GM21367 (cell line): ENCODE results near the gene SLC35G6.
"Not testable (repeated sequence)": the region's sequence is repeated elsewhere in the genome, so short reads cannot be mapped to it uniquely, and the experiment has no call there.

Experiments used
- ATAC-seq: cut with Tn5 transposase; IDR thresholded peaks from one replicate; pipeline ENCODE4 v1.9.1; 2021; ENCODE audit not compliant: unreplicated experiment

SLC35G6 gene

DNA sequence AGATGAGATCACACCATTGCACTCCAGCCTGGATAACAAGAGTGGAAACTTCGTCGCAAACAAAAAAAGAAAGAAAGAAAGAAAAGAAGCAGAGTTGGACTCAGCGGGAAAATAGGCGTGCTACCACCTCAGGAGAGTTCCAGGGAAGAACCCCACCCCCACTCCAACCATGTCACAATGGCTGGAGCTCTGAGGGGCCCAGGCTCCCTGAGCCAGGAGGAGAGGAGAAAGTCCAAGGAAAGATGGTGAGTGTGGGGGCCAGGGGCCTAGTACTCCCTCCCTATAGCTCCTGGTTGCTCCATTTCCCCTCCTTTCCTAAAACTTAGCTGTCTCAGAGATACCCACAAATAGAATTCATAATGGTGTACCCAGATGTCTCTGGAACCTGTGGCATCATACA lies at the start of gene SLC35G6:
Gene SLC35G6, plus strand, starts transcription at position 172 of the 400 bp plus-strand sequence. Its CDS starts 71 bp downstream, at position 243.
- ATAC-seq = not testable (repeated sequence)

DNA sequence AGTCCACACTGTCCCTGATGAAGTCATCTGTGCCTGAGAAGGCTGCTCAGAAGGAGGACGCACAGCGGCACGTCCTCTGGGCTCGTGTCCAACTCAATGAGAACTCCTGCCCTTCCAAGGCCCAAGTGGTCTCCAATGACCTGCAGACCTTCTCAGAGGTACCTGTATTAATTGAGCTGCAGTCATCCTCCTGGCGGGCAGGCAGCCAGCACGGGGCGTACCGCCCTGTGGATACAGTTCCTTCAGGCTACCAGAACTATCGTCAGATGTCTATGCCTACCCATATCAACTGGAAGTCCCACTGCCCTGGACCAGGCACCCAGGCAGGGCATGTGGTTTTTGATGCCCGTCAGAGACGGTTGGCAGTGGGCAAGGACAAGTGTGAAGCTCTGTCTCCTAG lies 49.0 kb upstream of the SLC35G6 start:
- ATAC-seq = no peak

DNA sequence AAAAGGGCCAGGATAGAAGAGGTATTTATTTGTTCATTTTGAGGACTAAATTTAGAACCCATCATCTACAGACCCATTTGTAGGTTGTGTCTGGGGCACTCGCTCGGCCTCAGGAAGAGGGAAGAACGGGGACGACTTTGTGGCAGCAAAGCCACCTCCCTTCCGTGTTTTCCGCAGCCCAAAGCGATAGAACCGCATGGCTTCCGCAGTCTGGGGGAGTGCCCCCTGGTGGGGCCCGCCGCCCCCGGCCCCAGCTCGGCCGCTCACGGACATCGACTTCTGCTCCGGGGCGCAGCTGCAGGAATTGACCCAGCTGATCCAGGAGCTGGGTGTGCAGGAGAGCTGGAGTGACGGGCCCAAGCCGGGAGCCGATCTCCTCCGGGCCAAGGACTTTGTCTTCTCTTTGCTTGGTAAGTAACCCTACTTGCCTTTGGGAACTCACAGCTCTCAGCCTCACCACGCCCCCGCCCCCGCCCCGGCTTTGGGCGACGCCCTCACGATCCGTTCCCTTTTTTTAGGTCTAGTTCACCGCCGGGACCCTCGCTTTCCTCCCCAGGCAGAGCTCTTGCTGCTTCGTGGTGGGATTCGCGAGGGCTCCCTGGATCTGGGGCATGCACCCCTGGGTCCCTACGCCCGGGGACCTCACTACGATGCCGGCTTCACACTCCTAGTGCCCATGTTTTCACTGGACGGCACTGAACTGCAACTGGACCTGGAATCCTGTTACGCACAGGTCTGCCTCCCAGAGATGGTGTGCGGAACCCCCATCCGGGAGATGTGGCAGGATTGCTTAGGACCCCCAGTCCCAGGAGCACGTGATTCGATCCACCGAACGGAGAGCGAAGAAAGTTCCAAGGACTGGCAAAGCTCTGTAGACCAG lies 45.3 kb upstream of the SLC35G6 start:
- peak; percentile 16 for ATAC-seq

DNA sequence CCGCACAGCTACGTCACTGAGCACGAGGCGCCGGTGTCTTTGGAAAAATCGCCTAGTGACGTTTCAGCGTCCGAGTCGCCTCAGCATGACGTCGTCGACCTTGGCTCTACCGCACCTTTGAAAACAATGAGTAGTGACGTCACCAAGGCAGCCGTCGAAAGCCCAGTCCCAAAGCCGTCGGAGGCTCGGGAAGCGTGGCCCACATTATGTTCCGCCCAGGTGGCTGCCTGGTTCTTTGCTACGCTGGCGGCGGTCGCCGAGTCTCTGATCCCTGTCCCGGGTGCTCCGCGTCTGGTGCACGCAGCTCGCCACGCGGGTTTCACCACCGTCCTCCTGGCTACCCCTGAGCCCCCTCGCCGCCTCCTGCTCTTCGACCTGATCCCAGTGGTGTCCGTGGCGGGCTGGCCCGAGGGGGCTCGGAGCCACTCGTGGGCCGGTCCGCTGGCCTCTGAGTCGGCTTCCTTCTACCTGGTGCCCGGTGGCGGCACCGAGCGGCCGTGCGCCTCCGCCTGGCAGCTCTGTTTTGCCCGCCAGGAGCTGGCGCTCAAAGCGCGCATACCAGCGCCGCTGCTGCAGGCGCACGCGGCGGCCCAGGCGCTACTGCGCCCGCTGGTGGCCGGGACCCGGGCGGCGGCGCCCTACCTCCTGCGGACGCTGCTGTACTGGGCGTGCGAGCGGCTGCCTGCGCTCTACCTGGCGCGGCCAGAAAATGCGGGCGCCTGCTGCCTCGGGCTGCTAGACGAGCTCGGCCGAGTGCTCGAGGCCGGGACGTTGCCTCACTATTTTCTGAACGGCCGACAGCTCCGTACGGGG lies 44.5 kb upstream of the SLC35G6 start:
- ATAC-seq = no peak

DNA sequence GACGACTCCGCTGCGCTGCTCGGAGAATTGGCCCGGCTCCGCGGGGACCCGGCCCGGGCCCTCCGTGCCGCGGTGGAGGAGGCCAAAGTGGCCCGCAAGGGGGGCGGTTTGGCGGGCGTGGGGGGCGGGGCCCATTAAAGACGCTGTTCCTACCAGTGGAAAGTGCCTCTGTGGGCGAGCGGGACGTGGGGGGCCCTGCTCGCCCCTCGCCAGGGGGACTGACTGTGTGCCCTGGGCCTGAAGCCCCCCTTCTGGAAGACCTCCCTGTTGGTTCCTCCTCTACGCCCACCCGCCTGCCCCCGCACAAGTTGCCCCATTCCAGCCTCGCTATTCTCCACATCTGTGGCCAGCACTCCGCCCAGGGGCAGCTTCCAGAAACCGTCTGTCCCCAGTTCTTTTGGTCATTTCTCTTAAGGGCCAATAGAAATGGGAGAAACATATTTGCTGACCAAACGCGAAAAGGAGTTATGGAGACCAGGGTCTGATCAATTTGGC lies 43.8 kb upstream of the SLC35G6 start:
- no peak for ATAC-seq

DNA sequence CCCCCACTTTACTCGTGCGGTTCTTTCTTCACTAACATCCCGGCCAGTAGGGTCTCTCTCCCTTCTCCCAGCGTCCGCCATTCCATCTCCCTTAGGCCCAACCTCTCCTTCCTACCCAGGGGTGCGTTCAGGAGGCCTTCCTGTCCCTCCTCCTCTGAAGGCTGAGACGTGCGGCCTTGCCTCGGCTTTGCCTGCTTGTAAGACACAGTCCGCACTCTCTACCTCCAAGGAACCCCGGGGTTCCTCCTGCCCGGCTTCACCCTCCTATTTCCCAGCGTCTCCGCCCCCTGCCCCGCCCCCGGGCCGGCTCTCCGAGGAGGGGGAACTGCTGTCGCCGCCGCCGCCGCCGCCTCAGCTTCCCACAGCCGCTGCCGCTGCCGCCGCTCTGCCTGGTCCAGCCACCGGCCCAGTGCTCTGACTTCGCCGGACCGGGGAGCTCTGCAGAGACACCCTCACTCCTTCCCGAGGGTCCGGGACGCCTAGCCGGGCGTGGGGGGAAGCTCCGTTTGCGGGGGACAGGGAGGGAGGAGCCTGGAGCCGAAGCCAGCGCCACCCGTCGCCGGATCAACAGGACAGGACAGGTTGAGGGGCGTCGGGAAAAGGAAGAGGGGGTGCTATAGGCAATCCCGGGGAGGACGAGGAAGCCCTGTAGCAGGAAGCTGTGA lies 43.2 kb upstream of the SLC35G6 start:
- no peak for ATAC-seq

DNA sequence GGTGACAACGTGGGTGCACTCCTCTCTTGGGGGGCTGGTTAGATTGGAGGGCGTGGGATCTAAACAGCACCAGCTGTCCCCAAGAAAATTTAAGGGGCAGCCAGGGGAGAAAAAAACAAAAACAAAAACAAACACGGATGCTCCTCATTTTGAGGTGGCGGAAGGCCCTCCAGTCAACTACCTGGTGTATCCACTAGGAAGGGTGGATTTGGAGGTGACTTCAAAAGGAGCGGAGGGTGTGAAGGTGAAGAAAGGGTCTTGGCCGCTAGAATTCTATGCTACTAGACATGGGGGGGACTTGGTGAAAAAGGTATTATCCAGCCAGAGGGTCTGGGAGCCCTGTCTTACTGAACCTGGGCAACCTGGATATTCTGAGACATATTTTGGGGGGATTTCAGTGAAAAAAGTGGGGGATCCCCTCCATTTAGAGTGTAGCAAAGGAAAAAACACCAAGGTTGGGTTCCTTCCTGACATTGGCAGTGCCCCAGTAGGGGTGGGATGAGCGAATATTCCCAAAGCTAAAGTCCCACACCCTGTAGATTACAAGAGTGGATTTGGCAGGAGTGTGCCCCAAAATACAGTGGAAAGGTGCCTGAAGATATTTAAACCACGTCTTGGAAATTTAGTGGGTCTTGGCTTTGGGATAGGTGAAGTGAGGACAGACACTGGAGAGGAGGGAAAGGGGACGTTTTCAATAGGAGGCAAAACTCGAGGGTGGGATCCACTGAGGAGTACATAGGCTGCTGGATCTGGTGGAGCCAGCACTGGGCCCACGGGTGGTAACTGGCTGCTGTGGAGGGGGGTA lies 42.4 kb upstream of the SLC35G6 start:
- no peak for ATAC-seq

DNA sequence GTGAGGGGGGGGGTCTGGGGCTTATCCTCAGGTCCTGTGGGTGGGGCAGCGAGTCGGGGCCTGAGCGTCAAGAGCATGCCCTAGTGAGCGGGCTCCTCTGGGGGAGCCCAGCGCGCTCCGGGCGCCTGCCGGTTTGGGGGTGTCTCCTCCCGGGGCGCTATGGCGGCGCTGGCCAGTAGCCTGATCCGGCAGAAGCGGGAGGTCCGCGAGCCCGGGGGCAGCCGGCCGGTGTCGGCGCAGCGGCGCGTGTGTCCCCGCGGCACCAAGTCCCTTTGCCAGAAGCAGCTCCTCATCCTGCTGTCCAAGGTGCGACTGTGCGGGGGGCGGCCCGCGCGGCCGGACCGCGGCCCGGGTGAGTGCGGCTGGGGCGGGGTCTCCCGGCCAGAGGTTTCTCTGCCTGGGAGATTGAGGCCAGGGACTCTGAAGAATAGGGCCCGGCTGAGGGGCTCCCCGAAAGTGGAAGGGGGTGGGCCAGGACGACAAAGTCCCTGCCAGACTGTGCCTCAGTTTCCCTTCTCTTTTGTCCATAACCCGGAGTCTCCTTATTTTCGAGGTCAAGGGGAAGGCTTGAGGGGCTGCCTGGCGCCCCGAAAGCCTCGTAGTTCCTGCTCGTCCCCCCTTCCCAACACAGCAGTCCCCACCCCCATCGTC lies 41.7 kb upstream of the SLC35G6 start, which contains the start of gene FGF11:
Gene FGF11, plus strand, starts transcription at position 51 of the 651 bp plus-strand sequence. Its CDS starts 109 bp downstream, at position 160.
- ATAC-seq = no peak

DNA sequence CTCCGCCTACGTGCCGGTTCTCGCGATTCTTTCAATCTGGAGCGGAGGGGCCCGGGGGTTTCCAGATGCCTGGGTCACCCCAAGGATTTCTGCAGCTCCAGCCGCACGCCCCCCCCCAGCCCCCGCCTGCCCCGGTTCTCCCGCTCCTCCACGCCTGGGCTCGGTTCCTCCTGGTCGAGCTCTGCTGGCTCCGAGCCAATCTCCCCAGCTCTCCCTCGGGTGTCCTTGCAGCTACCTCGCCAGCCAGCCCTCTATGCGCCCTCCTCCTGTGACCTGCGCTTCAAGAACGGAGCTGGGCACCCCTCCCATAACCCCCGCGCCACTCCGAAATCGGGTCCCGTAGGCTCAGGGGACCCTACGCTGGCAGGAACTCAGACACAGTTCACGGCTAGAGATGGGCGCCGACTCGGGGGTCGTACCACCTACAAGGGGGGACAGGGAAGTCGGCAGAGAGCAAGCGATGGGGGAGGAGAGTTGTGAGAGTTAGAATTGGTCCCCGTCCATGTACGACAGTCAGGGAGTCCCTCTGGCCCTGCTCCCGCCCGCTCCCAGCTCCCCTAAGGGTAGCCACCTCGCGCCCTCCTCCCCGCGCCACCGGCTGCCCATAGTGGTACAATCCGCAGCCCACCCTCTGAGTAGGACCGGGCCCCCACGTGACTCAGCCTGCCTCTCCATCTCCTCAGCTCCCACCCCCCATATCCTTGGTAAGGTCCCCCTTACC lies 41.0 kb upstream of the SLC35G6 start:
- ATAC-seq = no peak

DNA sequence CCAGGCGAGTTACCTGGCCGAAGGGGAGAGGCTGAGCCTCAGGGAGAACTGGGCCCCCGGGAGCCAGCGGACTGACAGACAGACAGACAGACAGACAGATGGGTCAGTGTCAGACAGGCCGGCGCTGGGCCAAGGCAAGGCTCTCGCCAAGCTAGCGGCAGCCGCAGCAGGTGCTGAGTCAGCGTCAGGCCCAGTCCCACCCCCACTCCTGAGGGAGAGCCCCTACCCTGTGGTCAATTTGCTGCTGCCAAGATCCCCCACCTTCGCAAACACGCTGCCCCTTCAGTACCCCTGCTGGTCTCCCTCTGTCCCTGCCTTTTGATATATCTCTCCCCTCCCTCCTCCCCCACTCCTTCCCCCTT lies 40.4 kb upstream of the SLC35G6 start:
- no peak for ATAC-seq

DNA sequence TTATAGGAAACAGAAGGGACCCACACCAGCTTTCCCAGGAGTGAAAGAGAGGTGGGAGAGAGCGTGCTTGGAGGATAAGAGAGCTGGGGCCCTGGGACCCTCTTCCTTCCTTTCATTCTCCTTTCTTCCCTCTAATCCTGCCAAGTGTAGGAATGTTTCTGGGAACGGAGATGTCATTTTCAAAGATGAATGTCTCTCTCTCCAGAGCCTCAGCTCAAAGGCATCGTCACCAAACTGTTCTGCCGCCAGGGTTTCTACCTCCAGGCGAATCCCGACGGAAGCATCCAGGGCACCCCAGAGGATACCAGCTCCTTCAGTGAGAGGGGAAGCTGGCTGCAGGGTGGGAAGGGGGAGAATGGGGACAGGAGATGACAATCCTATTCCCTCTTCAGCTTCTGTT lies 40.0 kb upstream of the SLC35G6 start:
- ATAC-seq = no peak

DNA sequence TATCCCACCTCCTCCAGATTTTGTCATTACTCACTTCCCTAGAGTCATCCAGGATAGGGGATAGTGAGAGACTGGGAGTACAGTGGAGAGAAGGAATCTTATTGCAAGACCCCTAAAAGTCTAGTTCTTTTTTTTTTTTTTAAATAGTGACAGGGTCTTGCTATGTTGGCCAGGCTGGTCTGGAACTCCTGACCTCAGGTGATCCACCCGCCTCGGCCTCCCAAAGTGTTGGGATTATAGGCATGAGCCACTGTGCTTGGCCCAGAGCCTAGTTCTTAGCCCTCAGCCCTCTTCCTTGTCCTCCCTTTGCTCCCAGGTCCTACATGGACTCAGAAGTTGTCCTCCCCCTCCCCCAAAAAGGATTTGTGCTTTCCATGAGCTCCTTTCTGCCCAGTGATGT lies 39.1 kb upstream of the SLC35G6 start:
- ATAC-seq = no peak

DNA sequence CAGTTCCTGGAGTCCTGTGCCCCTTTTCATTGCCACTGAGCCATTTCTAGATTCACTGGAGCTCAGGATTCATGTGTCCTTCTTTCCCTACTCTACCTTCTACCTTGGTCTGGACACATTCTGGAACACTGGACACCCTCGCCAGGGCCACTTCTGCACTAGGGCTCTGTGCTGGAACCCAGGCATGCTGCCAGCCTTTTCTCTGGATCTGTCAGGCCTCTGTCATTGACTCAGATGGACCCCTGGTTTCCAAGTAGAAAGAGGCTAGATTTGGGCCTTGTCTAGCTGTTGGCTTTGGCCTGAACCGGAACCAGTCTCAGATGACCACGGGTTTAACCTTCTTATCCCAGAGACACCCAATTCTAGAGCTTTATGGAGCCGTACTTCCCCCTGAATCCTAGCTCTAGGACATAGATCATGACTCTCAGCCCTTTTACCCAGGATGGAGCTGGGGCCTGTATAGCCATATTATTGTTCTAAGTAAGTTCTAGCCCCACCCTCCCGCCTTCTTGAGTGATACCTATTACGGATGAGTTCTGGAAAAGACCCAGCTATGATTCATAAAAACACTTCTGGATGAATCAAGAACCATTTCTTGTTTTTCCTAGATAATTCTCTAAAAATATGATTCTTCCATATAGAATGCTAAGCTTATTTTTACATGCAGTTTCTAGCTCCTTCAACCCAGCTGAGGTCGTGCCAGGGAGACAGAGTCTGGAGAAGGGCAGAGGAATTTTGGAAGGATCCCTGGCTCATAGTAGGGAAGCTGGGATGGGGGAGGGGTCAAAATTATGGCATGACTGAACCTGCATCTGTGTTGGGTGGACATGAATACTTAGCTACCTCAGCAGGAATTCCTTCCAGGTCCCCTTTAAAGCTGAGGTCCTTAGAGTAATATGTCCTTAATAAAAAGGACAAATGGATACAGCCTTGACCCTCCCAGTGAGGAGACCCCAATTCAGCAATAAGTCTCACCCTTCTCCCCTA lies 37.5 kb upstream of the SLC35G6 start:
- no peak for ATAC-seq

DNA sequence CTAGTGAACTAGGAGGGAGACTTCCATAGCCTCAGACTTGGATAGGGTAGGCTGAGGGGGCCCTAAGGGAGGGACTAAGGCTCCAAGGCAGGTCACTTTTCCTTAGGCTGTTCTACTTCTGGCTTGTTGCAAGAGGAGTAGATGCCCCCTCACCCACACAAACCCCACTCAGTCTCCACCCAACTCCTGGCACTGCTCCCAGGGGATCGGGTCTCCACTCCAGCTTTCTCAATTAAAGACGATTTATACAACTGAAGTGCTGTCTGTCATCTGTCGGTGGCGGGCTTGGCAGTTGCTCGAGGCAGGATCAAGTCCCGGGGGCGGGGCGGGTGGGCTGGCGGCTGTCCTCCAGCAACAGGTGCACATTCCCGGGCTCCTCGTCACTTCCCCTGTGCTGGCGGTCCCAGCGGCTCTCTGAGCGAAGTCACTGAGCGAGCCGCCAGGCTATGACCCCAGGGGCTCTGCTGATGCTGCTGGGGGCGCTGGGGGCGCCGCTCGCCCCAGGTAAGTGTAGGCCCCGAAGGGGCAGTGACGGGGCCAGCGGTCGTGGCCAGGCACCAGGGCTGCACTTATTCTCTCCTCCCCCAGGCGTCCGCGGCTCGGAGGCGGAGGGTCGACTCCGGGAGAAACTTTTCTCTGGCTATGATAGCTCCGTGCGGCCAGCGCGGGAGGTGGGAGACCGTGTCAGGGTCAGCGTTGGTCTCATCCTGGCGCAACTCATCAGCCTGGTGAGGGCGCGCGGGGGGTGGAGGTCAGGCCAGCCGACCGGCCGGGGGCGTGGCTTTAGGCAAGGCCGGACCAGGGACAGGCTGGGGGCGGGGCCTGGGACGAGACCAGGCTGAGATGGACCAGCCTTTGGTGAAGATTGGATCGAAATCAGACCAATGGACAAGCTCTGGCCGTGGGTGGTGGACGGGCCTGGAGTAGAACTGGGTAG lies 36.3 kb upstream of the SLC35G6 start, which contains the start of gene CHRNB1:
Gene CHRNB1, plus strand, starts transcription at position 380 of the 937 bp plus-strand sequence. Its CDS starts 67 bp downstream, at position 447.
- no peak for ATAC-seq

DNA sequence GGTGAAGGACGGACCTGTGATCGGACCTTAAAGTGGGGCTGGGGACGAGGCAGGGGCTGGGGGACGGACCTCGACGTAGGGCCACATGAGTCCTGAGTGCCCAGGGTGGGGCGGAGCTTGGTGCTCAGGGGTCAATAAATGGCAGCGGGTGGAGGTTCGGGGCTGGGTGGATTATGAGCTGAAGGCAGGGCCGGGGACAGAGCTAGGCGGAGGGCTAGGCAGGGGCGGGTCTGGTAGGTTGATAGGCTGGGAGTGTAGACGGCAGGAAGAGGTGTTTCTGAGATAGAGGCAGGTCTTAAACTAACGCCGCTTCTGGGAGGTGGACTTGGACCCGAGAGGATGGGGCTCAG lies 35.7 kb upstream of the SLC35G6 start:
- no peak for ATAC-seq

DNA sequence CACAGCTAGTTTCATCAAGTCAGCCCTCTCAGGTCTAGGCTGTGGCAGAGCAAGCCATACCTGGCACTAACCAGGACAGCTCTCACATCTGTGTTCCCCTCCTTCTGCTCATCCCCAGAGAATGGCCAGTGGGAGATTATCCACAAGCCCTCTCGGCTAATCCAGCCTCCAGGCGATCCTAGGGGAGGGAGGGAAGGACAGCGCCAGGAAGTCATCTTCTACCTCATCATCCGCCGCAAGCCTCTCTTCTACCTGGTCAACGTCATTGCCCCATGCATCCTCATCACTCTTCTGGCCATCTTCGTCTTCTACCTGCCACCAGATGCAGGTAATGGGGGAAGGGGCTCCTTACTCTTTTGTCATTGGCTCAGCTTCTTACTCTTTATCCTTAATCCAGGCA lies 32.8 kb upstream of the SLC35G6 start:
- no peak for ATAC-seq

DNA sequence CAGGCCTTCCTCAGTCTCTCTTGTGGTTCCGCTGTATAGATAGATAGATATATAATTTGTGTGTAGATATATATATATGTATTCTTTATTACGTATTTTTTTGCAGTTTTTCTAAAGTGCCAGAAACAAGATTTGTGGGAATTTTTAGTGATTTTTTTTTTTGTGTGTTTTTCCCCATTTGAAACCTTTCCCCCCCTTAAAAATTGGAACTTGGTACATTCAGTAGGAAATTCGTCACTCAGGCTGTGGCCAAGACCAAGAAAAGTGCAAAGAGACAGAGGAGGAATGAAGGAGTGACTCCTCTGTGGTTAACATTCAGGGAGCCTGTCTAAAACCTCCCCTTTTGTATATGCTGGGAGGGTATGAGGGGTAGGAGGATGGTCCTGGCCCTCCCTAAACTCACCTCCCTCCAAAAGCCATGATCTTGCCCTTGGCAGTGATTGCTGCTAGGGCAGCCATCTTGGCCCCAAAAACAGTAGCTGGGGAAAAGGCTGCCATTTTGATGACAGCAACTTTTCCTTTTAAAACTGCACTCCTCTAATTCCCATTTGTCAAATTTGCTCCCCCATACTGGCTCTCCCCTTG lies 21.2 kb upstream of the SLC35G6 start:
- no peak for ATAC-seq
